ENCODE results near the gene ZGPAT.
"Not testable (repeated sequence)": the region's sequence is repeated elsewhere in the genome, so short reads cannot be mapped to it uniquely, and the experiment has no call there.

DNA sequence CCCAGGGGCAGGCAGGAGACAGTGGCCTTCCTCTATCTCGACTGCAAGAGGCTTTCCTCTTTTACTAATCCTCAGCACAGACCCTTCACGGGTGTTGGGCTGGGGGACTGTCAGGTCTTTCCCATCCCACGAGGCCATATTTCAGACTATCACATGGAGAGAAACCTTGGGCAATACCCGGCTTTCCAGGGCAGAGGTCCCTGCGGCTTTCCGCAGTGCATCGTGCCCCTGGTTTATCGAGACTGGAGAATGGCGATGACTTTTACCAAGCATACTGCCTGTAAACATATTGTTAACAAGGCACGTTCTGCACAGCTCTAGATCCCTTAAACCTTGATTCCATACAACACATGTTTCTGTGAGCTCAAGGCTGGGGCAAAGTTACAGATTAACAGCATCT is 47.7 kb upstream of the ZGPAT start:
- TF ChIP-seq, protein P1, sequence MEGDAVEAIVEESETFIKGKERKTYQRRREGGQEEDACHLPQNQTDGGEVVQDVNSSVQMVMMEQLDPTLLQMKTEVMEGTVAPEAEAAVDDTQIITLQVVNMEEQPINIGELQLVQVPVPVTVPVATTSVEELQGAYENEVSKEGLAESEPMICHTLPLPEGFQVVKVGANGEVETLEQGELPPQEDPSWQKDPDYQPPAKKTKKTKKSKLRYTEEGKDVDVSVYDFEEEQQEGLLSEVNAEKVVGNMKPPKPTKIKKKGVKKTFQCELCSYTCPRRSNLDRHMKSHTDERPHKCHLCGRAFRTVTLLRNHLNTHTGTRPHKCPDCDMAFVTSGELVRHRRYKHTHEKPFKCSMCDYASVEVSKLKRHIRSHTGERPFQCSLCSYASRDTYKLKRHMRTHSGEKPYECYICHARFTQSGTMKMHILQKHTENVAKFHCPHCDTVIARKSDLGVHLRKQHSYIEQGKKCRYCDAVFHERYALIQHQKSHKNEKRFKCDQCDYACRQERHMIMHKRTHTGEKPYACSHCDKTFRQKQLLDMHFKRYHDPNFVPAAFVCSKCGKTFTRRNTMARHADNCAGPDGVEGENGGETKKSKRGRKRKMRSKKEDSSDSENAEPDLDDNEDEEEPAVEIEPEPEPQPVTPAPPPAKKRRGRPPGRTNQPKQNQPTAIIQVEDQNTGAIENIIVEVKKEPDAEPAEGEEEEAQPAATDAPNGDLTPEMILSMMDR (conservative IDR thresholded peaks at IDR 0.05), result not testable (repeated sequence)
- not testable (repeated sequence) for TF ChIP-seq EZH2 (IDR thresholded peaks at IDR 0.05; ENCODE audit: low read depth)
